Neural progenitor cell (in vitro differentiated cells): ENCODE data around the gene IL20RA. TPM values are rescaled to one million over a fixed set of nuclear protein-coding genes. Genes with fewer than 3 reads are reported as not detected.

Source experiments
- DNase-seq: peaks from one replicate; pipeline ENCODE4 v3.0.0-alpha.2; 2016; ENCODE audit warnings: low spot score
- H2AFZ ChIP-seq: fragments of 200-600 bp; sonication (generic); replicated peaks from 2 replicates; pipeline ENCODE4 v1.6.1; 2016; ENCODE audit warnings: antibody characterized with exemption
- H3F3A ChIP-seq: fragments of 200-600 bp; sonication (generic); 2 replicates; pipeline ENCODE4 v1.6.1; 2016; ENCODE audit warnings: antibody characterized with exemption, low read depth
- H3K27ac ChIP-seq: fragments of 200-600 bp; sonication (generic); 2 replicates; pipeline ENCODE4 v1.5.1; 2016; ENCODE audit warnings: mild to moderate bottlenecking
- H3K27me3 ChIP-seq: fragments of 200-600 bp; sonication (generic); 2 replicates; pipeline ENCODE4 v1.6.1; 2016; ENCODE audit warnings: mild to moderate bottlenecking, moderate library complexity
- H3K36me3 ChIP-seq: fragments of 200-600 bp; sonication (generic); 2 replicates; pipeline ENCODE4 v1.5.1; 2016
- H3K4me1 ChIP-seq: fragments of 200-600 bp; sonication (generic); 2 replicates; pipeline ENCODE4 v1.6.1; 2016; ENCODE audit warnings: mixed run types
- H3K4me2 ChIP-seq: fragments of 200-600 bp; sonication (generic); 2 replicates; pipeline ENCODE4 v1.6.1; 2016
- H3K4me3 ChIP-seq: fragments of 200-600 bp; sonication (generic); 2 replicates; pipeline ENCODE4 v1.5.1; 2016
- H3K79me2 ChIP-seq: fragments of 200-600 bp; sonication (generic); 2 replicates; pipeline ENCODE4 v1.6.1; 2016; ENCODE audit warnings: low read depth
- H3K9ac ChIP-seq: fragments of 200-600 bp; sonication (generic); 2 replicates; pipeline ENCODE4 v1.6.1; 2016
- H3K9me3 ChIP-seq: fragments of 200-600 bp; sonication (generic); 2 replicates; pipeline ENCODE4 v1.5.1; 2016; ENCODE audit warnings: low read depth
- H4K20me1 ChIP-seq: fragments of 200-600 bp; sonication (generic); 2 replicates; pipeline ENCODE4 v1.6.1; 2016; ENCODE audit warnings: low read depth
- H3K27ac Mint-ChIP-seq: 3 replicates; pipeline ENCODE4 v1.8.0; 2021; ENCODE audit warnings: mixed read lengths
- H3K27me3 Mint-ChIP-seq: 2 replicates; pipeline ENCODE4 v1.8.0; 2022; ENCODE audit warnings: low read depth, mild to moderate bottlenecking, inconsistent platforms, moderate library complexity, mixed read lengths; ENCODE audit not compliant: insufficient read depth
- H3K36me3 Mint-ChIP-seq: 3 replicates; pipeline ENCODE4 v1.8.0; 2021; ENCODE audit warnings: mixed read lengths
- H3K4me1 Mint-ChIP-seq: 3 replicates; pipeline ENCODE4 v1.8.0; 2021; ENCODE audit warnings: mixed read lengths
- H3K4me3 Mint-ChIP-seq: 3 replicates; pipeline ENCODE4 v1.8.0; 2021; ENCODE audit warnings: mild to moderate bottlenecking, moderate library complexity, mixed read lengths
- H3K9me3 Mint-ChIP-seq: 3 replicates; pipeline ENCODE4 v1.8.0; 2020; ENCODE audit warnings: mixed read lengths
- EZH2 ChIP-seq: fragments of 200-600 bp; sonication (generic); IDR thresholded peaks from 2 replicates; pipeline ENCODE4 v1.6.1; 2017; ENCODE audit warnings: antibody characterized with exemption, mild to moderate bottlenecking, moderate library complexity
- EZH2phosphoT487 ChIP-seq: fragments of 200-600 bp; sonication (generic); IDR thresholded peaks from 2 replicates; pipeline ENCODE4 v1.6.1; 2017; ENCODE audit warnings: antibody characterized with exemption
- total RNA-seq: library from RNA; depleted of rRNA; stranded (reverse); fragments of >200 nt; gene quantifications from 2 replicates; pipeline ENCODE4 v1.2.3, GENCODE V29; 2015; ENCODE audit warnings: low replicate concordance
- TF ChIP-seq, protein P1 (sequence below): fragments of 200-600 bp; sonication (generic); IDR thresholded peaks from 2 replicates; pipeline ENCODE4 v1.5.1; 2017; ENCODE audit warnings: antibody characterized with exemption, mild to moderate bottlenecking

IL20RA gene
- total RNA-seq, 1 donor from 2014 or later: not detected

DNA sequence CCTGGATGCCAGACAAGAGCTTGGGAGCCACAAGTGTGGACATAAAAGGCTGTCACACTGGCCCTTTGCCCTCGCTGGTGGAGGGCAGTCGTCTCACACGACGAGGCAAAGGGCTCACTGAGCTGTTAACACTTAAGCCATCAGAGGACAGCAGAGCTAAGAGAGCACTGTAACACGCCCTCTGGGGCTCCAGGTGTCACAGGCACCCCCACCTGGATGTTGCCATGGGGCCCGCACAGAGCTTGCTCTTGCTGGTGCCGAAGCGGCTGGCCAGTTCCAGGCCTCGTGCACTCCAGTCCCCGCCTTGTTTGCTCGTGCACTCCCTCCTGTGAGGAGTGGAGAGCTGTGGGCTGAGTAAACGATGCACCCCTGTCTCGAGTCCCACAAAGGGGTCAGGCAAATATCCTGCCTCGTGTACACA is 85.3 kb downstream of the IL20RA start:
- Histone ChIP-seq H3K9ac (no peak overlapping the region), H3K4me2 (no peak overlapping the region), H3K36me3 (no peaks in the 10 kb centered on the region), H3K4me3 (no peak overlapping the region), H3K27me3 (no peaks in the 10 kb centered on the region), H3F3A (peaks cover 10% of the 10 kb centered on the region), H4K20me1 (no peaks in the 10 kb centered on the region), H3K9me3 (no peaks in the 10 kb centered on the region), H2AFZ (peak overlapping the region; percentile 63), H3K4me1 (peaks cover 10% of the 10 kb centered on the region), H3K79me2 (no peaks in the 10 kb centered on the region), H3K27ac (no peak overlapping the region)
- Mint-ChIP-seq H3K27me3 (peaks cover 4% of the 10 kb centered on the region), H3K4me1 (peaks cover 31% of the 10 kb centered on the region), H3K9me3 (no peaks in the 10 kb centered on the region), H3K36me3 (no peaks in the 10 kb centered on the region), H3K27ac (no peak overlapping the region), H3K4me3 (no peak overlapping the region)
- DNase-seq: peak; percentile 21
- no peak for TF ChIP-seq EZH2phosphoT487
- TF ChIP-seq, protein P1, sequence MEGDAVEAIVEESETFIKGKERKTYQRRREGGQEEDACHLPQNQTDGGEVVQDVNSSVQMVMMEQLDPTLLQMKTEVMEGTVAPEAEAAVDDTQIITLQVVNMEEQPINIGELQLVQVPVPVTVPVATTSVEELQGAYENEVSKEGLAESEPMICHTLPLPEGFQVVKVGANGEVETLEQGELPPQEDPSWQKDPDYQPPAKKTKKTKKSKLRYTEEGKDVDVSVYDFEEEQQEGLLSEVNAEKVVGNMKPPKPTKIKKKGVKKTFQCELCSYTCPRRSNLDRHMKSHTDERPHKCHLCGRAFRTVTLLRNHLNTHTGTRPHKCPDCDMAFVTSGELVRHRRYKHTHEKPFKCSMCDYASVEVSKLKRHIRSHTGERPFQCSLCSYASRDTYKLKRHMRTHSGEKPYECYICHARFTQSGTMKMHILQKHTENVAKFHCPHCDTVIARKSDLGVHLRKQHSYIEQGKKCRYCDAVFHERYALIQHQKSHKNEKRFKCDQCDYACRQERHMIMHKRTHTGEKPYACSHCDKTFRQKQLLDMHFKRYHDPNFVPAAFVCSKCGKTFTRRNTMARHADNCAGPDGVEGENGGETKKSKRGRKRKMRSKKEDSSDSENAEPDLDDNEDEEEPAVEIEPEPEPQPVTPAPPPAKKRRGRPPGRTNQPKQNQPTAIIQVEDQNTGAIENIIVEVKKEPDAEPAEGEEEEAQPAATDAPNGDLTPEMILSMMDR: no peak
- no peak for TF ChIP-seq EZH2

DNA sequence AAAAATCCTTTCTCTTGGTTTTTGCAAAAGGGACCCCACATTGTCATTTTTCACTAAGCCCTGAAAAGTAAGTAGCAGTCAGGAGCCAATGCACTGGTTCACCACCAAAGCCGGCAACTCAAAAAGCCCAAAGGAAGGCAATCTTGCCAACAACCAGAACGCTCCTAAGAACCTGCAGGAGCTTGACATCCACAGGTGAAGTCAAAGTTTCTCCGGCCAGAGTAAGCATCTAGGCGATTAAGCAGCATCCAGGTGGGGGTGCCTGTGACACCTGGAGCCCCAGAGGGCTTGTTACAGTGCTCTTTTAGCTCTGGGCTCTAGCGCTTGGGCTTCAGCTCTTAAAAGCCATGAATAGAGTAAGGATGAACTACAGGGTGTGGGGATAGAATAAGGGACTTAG is 86.6 kb downstream of the IL20RA start:
- Histone ChIP-seq H3K4me2 (no peak overlapping the region), H3K4me3 (no peak overlapping the region), H3F3A (peaks cover 10% of the 10 kb centered on the region), H3K36me3 (no peaks in the 10 kb centered on the region), H3K27me3 (no peaks in the 10 kb centered on the region), H3K9me3 (no peaks in the 10 kb centered on the region), H3K4me1 (peaks cover 10% of the 10 kb centered on the region), H3K79me2 (no peaks in the 10 kb centered on the region), H3K27ac (no peak overlapping the region), H3K9ac (no peak overlapping the region), H4K20me1 (no peaks in the 10 kb centered on the region), H2AFZ (no peak overlapping the region)
- peaks cover 4% of the 10 kb centered on the region for H3K27me3 Mint-ChIP-seq
- H3K4me1 Mint-ChIP-seq: peaks cover 30% of the 10 kb centered on the region
- DNase-seq: no peak
- TF ChIP-seq EZH2phosphoT487: no peak
- TF ChIP-seq EZH2: no peak
- TF ChIP-seq, protein P1: no peak
- H3K27ac Mint-ChIP-seq: no peak overlapping the region
- no peaks in the 10 kb centered on the region for H3K9me3 Mint-ChIP-seq
- H3K36me3 Mint-ChIP-seq: no peaks in the 10 kb centered on the region
- no peak overlapping the region for H3K4me3 Mint-ChIP-seq

DNA sequence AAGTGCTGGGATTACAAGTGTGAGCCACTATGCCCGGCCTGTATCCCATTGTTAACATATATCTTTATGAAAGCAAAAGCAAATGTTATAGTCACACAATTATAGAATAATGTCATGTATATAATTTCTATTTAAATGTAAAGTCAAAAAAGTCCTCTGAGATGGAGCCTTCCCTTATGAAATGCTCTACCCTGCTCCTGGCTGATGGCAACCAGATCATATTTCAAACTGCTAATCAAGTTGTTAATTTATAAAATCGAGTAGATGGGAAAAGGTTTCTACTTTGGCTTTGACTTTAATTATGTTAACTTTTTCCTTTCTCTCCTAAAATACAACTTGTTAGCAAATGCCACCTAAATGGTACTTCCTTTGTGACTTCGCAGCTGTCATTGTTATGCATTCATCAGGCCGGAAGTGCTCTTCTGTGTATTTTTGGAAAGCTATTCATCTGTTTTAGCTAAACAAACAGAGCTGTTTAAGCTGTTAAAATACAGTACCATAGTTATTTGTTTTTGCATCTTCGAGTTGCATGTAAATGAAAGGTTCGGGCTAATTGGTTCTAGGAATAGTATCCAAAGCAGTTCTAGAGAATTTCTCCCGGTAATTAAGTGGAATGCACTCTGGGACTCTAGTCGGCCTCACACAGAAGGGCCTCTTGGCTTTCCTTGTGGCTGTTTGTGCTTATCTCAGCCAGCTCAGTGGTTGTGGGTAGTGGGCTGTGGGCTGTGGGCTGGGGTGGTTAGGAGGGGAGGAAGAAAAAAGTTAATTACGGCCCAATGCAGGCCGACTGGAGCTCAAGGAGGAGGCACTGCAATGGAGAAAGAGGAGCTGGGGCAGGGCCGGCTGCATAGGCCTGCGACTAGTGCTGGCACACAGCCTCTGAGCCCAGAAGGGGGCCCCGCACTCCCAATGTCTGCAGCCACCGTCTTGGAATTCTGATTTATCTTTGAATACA is 87.9 kb downstream of the IL20RA start:
- Histone ChIP-seq H3K4me2 (peak overlapping the region; percentile 8), H3K4me1 (peaks cover 10% of the 10 kb centered on the region), H4K20me1 (no peaks in the 10 kb centered on the region), H3F3A (peaks cover 10% of the 10 kb centered on the region), H3K4me3 (no peak overlapping the region), H3K79me2 (no peaks in the 10 kb centered on the region), H3K36me3 (no peaks in the 10 kb centered on the region), H2AFZ (peak overlapping the region; percentile 23), H3K9ac (no peak overlapping the region), H3K9me3 (no peaks in the 10 kb centered on the region), H3K27me3 (no peaks in the 10 kb centered on the region), H3K27ac (no peak overlapping the region)
- no peak for TF ChIP-seq EZH2
- no peak for TF ChIP-seq EZH2phosphoT487
- TF ChIP-seq, protein P1: peak; percentile 47
- DNase-seq: peak; percentile 64
- Mint-ChIP-seq H3K27me3 (peaks cover 4% of the 10 kb centered on the region), H3K36me3 (no peaks in the 10 kb centered on the region), H3K27ac (no peak overlapping the region), H3K9me3 (no peaks in the 10 kb centered on the region), H3K4me1 (peaks cover 28% of the 10 kb centered on the region), H3K4me3 (no peak overlapping the region)
